Spleen (tissue), 11 donors: ENCODE results near the gene ARL17B. TPM values are rescaled to one million over a fixed set of nuclear protein-coding genes. Genes with fewer than 3 reads are reported as not detected.
"Not testable (repeated sequence)": the region's sequence is repeated elsewhere in the genome, so short reads cannot be mapped to it uniquely, and the experiment has no call there.

Source experiments
- DNase-seq: peaks from one replicate; pipeline ENCODE4 v3.0.0-alpha.2; 2020
- H3K27ac ChIP-seq, 8 donors: fragments of 200-600 bp; sonication (generic) in 7 of 8; 1 replicate in 4 of 8; 2 replicates in 4 of 8; pipeline versions ENCODE4 v1.5.0 to v1.8.0; 2016 to 2021; ENCODE audit warnings: inconsistent platforms in 4 of 8, mild to moderate bottlenecking in 4 of 8, moderate library complexity in 1 of 8
- H3K27me3 ChIP-seq, 7 donors: fragments of 200-600 bp; sonication (generic) in 6 of 7; replicated peaks in 1 of 7; 1 replicate in 4 of 7; 2 replicates in 3 of 7; pipeline versions ENCODE4 v1.5.0 to v1.8.0; 2016 to 2021; ENCODE audit warnings: inconsistent platforms in 3 of 7, mild to moderate bottlenecking in 1 of 7
- H3K36me3 ChIP-seq, 6 donors: fragments of 200-600 bp; sonication (generic) in 5 of 6; 1 replicate in 4 of 6; 2 replicates in 2 of 6; pipeline versions ENCODE4 v1.5.0 to v1.8.0; 2016 to 2021; ENCODE audit warnings: inconsistent platforms in 2 of 6
- H3K4me1 ChIP-seq, 6 donors: fragments of 200-600 bp; sonication (generic) in 5 of 6; 1 replicate in 3 of 6; 2 replicates in 3 of 6; pipeline versions ENCODE4 v1.5.0 to v1.8.0; 2016 to 2021; ENCODE audit warnings: inconsistent platforms in 3 of 6
- H3K4me3 ChIP-seq, 8 donors: fragments of 200-600 bp; sonication (generic) in 7 of 8; 1 replicate in 4 of 8; 2 replicates in 4 of 8; pipeline versions ENCODE4 v1.5.0 to v1.8.0; 2016 to 2021; ENCODE audit warnings: inconsistent platforms in 4 of 8, mild to moderate bottlenecking in 4 of 8, moderate library complexity in 2 of 8
- H3K9me3 ChIP-seq, 8 donors: fragments of 200-600 bp; sonication (generic) in 7 of 8; 1 replicate in 4 of 8; 2 replicates in 4 of 8; pipeline versions ENCODE4 v1.5.0 to v1.8.0; 2016 to 2021; ENCODE audit warnings: inconsistent platforms in 4 of 8
- POLR2AphosphoS5 ChIP-seq, 3 donors: sonication (generic); formaldehyde crosslinking; IDR thresholded peaks; one replicate each; pipeline ENCODE4 v1.5.1; 2017; ENCODE audit warnings: antibody characterized with exemption in 3 of 3
- WGBS, 5 donors: extraction: QIAGEN DNeasy Blood & Tissue Kit in 3 of 5; methylation state at CpG; one replicate each; pipeline versions ENCODE4 v1.1.5 to v1.1.7; 2013 to 2018; 5-methylcytosine and 5-hydroxymethylcytosine counted together
- intact Hi-C: fragments of 100-400 bp; cut with DNase I; formaldehyde crosslinking; loops from one replicate; pipeline ENCODE4 v1.15.0; 2023; ENCODE audit warnings: low total_unique reads
- polyA plus RNA-seq, 3 donors: library from polyadenylated mRNA; stranded (reverse); fragments of 200-250 nt; gene quantifications; one replicate each; pipeline ENCODE4 v1.2.1, GENCODE V29; 2013
- small RNA-seq, 4 donors: library from RNA; depleted of rRNA; stranded (forward); fragments of <200 nt; gene quantifications; one replicate each; pipeline ENCODE3, GENCODE V24; 2016
- total RNA-seq, 7 donors: library from RNA; depleted of rRNA in 3 of 7; stranded (reverse); fragments of >200 nt in 3 of 7; fragmentation: NEBNext Ultra II Directional in 4 of 7; extraction: Animal tissue kit (Norgen Biotek cat#: 25700) in 4 of 7; gene quantifications; one replicate each; pipeline versions ENCODE4 v1.1.0 to v1.2.1, GENCODE V29; 2016 to 2021
- donor health status: healthy with polysubstance abuse.
- donor health status: DM: no; HTN: no; CAD: no; lungs with moderate emphysema.
- donor health status: DM: no; HTN: no; CAD: no.
- donor health status: Bipolar disorder and iron deficiency.
- donor health status: healthy.
- donor health status: DM: no; HTN: no; CAD: no.
- donor health status: DM: yes; HTN: yes; CAD: no.

Gene ARL17B
- total and polyA plus RNA-seq, 10 donors: 7.9 to 43.8 (median 22.5) TPM

GRCh38 chr17:46225274-46225794 lies 136.2 kb downstream of the ARL17B start:
- Histone ChIP-seq H3K4me3 (peak overlapping the region; percentile 49 to 81 (median 64)), H3K27ac (peak overlapping the region in 7 of 8 donors; percentile 10 to 77 (median 66))
- H3K4me1 ChIP-seq, H3K36me3 ChIP-seq, H3K9me3 ChIP-seq, H3K27me3 ChIP-seq, intact Hi-C loops: not testable (repeated sequence)
- DNase-seq: peak; percentile 97
- TF ChIP-seq POLR2AphosphoS5 (IDR thresholded peaks at IDR 0.05): peak in 2 of 3 donors; percentile 46 to 63
- 0 to 1% (median 1%) methylated on average over 11 to 21 of the region's 22 CpGs for WGBS, 5 donors

GRCh38 chr17:46224864-46225263 lies 136.7 kb downstream of the ARL17B start:
- H3K27me3 ChIP-seq, H3K4me1 ChIP-seq, H3K36me3 ChIP-seq, intact Hi-C loops, H3K9me3 ChIP-seq: not testable (repeated sequence)
- peak overlapping the region; percentile 49 to 81 (median 64) for H3K4me3 ChIP-seq
- 0 to 2% (median 1%) methylated on average over 28 to 44 of the region's 54 CpGs; no CpG with 5 or more reads in 2 of the 5 donors for WGBS, 5 donors
- peak overlapping the region in 6 of 8 donors; percentile 60 to 77 (median 68) for H3K27ac ChIP-seq
- peak; percentile 85 for DNase-seq

Small RNA genes within 50 kb of the gene (small RNA-seq; reads per million reads assigned to genes)
- 0 reads per million in 4 donors for gene RN7SL656P

Other genes starting within 250 kb of the ARL17B start
- 100 to 1,000 TPM in 5 of 7 donors, 10 to 100 TPM in 2; 89.5 to 173 (median 134) TPM for gene KANSL1, start 168.3 kb downstream of the ARL17B start, total RNA-seq
- 10 to 100 TPM; 10.9 to 18.1 (median 14.3) TPM for gene KANSL1, start 168.3 kb downstream of the ARL17B start, polyA plus RNA-seq
- gene LRRC37A, start 66.6 kb downstream of the ARL17B start, total RNA-seq: 10 to 100 TPM in 1 of 7 donors, 1 to 10 TPM in 6; 3.7 to 12.6 (median 5.6) TPM
- gene LRRC37A, start 66.6 kb downstream of the ARL17B start, polyA plus RNA-seq: 1 to 10 TPM in 1 of 3 donors, under 1 TPM in 2; 0.74 to 1.3 (median 0.99) TPM
- 10 to 100 TPM; 10.4 to 38.2 (median 24.1) TPM for gene LRRC37A2, start 150.7 kb upstream of the ARL17B start, total RNA-seq
- gene LRRC37A2, start 150.7 kb upstream of the ARL17B start, polyA plus RNA-seq: 1 to 10 TPM; 2.9 to 5.0 (median 3.2) TPM
- gene ARL17A, start 217.9 kb upstream of the ARL17B start, total RNA-seq: 10 to 100 TPM; 11.9 to 43.5 (median 20.8) TPM
- 1 to 10 TPM; 1.8 to 6.3 (median 2.5) TPM for gene ARL17A, start 217.9 kb upstream of the ARL17B start, polyA plus RNA-seq
- gene NSF, start 228.9 kb upstream of the ARL17B start, total RNA-seq: 10 to 100 TPM; 38.1 to 57.6 (median 48.2) TPM
- gene NSF, start 228.9 kb upstream of the ARL17B start, polyA plus RNA-seq: 10 to 100 TPM in 1 of 3 donors, 1 to 10 TPM in 2; 8.7 to 11.4 (median 9.2) TPM